K562 (cell line): ENCODE results near the gene UBXN2A. TPM values are rescaled to one million over a fixed set of nuclear protein-coding genes. Genes with fewer than 3 reads are reported as not detected.

Experiments used
- BRD9 ChIP-seq: fragments of 450-650 bp; IDR thresholded peaks from 2 replicates; pipeline ENCODE4 v1.6.1; 2018; ENCODE audit warnings: low read depth; ENCODE audit not compliant: partially characterized antibody
- DPF2 ChIP-seq: fragments of 450-650 bp; IDR thresholded peaks from 2 replicates; pipeline ENCODE4 v1.6.1; 2016
- FOXJ3 ChIP-seq: sonication (generic); formaldehyde crosslinking; IDR thresholded peaks from 2 replicates; pipeline ENCODE4 v1.4.0; 2020; ENCODE audit warnings: mild to moderate bottlenecking, missing genetic modification reagents
- FOXP1 ChIP-seq: sonication (generic); formaldehyde crosslinking; IDR thresholded peaks from 2 replicates; pipeline ENCODE4 v1.8.0; 2022; ENCODE audit warnings: mild to moderate bottlenecking, missing genetic modification reagents
- NCOA2 ChIP-seq, 2 experiments: fragments of 450-650 bp; IDR thresholded peaks; 2 replicates each; pipeline ENCODE4 v1.6.1; 2018; ENCODE audit warnings: mild to moderate bottlenecking in 2 of 2, moderate library complexity in 1 of 2; ENCODE audit not compliant: partially characterized antibody in 2 of 2
- NFIX ChIP-seq: fragments of 250-450 bp; sonication (Bioruptor Pico); IDR thresholded peaks from 2 replicates; pipeline ENCODE4 v1.4.0; 2020; ENCODE audit warnings: low read depth, mild to moderate bottlenecking, moderate library complexity
- RBFOX2 ChIP-seq: fragments of 200-400 bp; formaldehyde crosslinking; IDR thresholded peaks from 2 replicates; pipeline ENCODE4 v1.6.1; 2017; ENCODE audit warnings: low read depth, mild to moderate bottlenecking, low read length, moderate library complexity
- RNF2 ChIP-seq: sonication (generic); IDR thresholded peaks from 2 replicates; pipeline ENCODE4 v1.6.1; 2016
- RUNX1 ChIP-seq: sonication (generic); IDR thresholded peaks from 2 replicates; pipeline ENCODE4 v1.6.1; 2016; ENCODE audit warnings: antibody characterized with exemption, low read depth
- SP2 ChIP-seq: IDR thresholded peaks from 2 replicates; pipeline ENCODE4 v1.6.1; 2011; ENCODE audit warnings: mild to moderate bottlenecking, low read depth, low read length, moderate library complexity; ENCODE audit not compliant: poor library complexity, severe bottlenecking; ENCODE audit errors: extremely low read depth
- TRIM24 ChIP-seq, 2 experiments: fragments of 450-650 bp; IDR thresholded peaks; 2 replicates each; pipeline ENCODE4 v1.6.1; 2016
- TSC22D4 ChIP-seq: fragments of 450-650 bp; IDR thresholded peaks from 2 replicates; pipeline ENCODE4 v1.6.1; 2016; ENCODE audit warnings: missing genetic modification characterization, missing biosample characterization, control low read depth
- ZFP1 ChIP-seq: fragments of 450-650 bp; formaldehyde crosslinking; IDR thresholded peaks from 2 replicates; pipeline ENCODE4 v1.4.0; 2020; ENCODE audit warnings: mild to moderate bottlenecking, mixed read lengths
- ZNF197 ChIP-seq: fragments of 200-800 bp; sonication (Bioruptor generic); IDR thresholded peaks from 2 replicates; pipeline ENCODE4 v1.6.1; 2016; ENCODE audit warnings: low read depth, missing genetic modification characterization, missing compliant biosample characterization
- ZNF316 ChIP-seq: fragments of 450-650 bp; IDR thresholded peaks from 2 replicates; pipeline ENCODE4 v1.6.1; 2016
- ZNF551 ChIP-seq: fragments of 250-450 bp; sonication (Bioruptor Pico); IDR thresholded peaks from 2 replicates; pipeline ENCODE4 v1.5.0; 2021; ENCODE audit warnings: mild to moderate bottlenecking, moderate library complexity
- ZNF696 ChIP-seq: fragments of 250-450 bp; sonication (Bioruptor Pico); conservative IDR thresholded peaks from 2 replicates; pipeline ENCODE4 v1.4.0; 2020; ENCODE audit warnings: mild to moderate bottlenecking, moderate library complexity
- polyA plus RNA-seq, 8 experiments: library from polyadenylated mRNA; depleted of rRNA in 4 of 8; stranded (reverse) in 5 of 8; unstranded in 3 of 8; fragments of >200 nt; fragmentation: Nextera tagmentation in 2 of 8; fragmentation: Illumina TruSeq in 1 of 8; extraction: Ambion mirVana in 2 of 8; extraction: Trizol in 1 of 8; gene quantifications; 2 replicates each; pipeline versions ENCODE4 v1.2.1 to v1.2.3, GENCODE V29; 2011 to 2014; ENCODE audit warnings: inconsistent platforms in 1 of 8, missing spikeins in 1 of 8
- total RNA-seq, 7 experiments: library from RNA; depleted of rRNA in 6 of 7; stranded (reverse); fragments of >200 nt in 6 of 7; fragmentation: Illumina TruSeq in 2 of 7; extraction: Trizol in 2 of 7; gene quantifications; 2 replicates each; pipeline versions ENCODE4 v1.2.1 to v1.2.3, GENCODE V29; 2011 to 2021; ENCODE audit warnings: low replicate concordance in 1 of 7
- TF ChIP-seq, protein P1 (sequence below): sonication (generic); formaldehyde crosslinking; IDR thresholded peaks from 2 replicates; pipeline ENCODE4 v1.8.0; 2023; ENCODE audit warnings: missing genetic modification reagents, mild to moderate bottlenecking, borderline replicate concordance
- TF ChIP-seq, protein P2 (sequence below): fragments of 250-450 bp; sonication (Bioruptor Pico); IDR thresholded peaks from 2 replicates; pipeline ENCODE4 v1.4.0; 2020; ENCODE audit warnings: mild to moderate bottlenecking, moderate library complexity
- TF ChIP-seq, protein P3 (sequence below): fragments of 250-450 bp; sonication (Bioruptor Pico); IDR thresholded peaks from 2 replicates; pipeline ENCODE4 v1.6.1; 2021; ENCODE audit warnings: mild to moderate bottlenecking

The UBXN2A gene
- total and polyA plus RNA-seq, 9 of the 15 experiments (the other 6 are each of a cell fraction or from before 2014, with no cell fraction given): 3.4 to 25.6 (median 16.0) TPM

DNA sequence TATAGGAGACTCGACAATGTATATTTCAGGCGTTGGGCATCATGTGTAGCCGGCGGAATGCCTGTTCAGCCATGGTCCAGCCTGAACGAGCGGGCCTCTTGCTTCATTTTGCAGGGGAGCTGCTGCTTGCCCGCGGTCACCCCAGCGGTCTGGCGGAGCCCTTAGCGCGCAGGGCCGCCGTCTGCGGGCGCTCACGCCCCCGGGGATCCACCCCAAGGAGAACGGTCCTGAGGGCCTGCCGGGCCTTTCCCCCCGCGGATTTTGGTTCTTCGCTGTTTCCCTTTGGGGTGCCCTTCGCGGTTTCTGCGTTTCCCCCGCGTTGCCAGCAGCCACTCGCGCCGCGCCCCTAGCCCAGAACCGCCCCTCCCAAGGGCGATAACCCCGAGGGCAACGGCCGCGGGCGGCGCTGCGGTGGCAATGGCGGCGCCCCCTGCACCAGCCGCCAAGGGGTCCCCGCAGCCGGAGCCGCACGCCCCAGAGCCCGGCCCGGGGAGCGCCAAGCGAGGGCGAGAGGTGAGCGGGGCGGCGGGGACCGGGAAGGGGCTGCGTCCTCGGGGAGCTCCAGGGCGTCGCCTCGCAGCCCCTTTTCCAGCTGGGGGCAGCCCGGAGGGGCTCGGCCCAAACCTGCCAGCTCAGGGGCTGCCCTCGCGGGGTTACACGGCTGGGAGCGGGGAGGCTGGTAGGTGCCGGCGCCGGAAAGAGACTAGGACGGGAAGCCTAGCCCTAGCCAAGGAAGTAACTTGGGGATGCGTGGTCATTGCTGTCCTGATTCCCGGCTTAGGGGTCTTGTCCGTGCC, 69.6 kb downstream of the UBXN2A start, which contains the start of gene MFSD2B (continued):
- TF ChIP-seq NCOA2 (IDR thresholded peaks at IDR 0.05; ENCODE audit: partially characterized antibody in 2 of 2): no peak
- no peak for TF ChIP-seq FOXJ3 (CRISPR knock-in tag)
- TF ChIP-seq DPF2: no peak; the same call in 1 of the 2 replicates
- TF ChIP-seq ZNF696 (CRISPR knock-in tag): no peak
- peak; percentile 53; the same call in 1 of the 2 replicates for TF ChIP-seq RNF2
- TF ChIP-seq FOXP1 (CRISPR knock-in tag): no peak
- TF ChIP-seq, protein P1, sequence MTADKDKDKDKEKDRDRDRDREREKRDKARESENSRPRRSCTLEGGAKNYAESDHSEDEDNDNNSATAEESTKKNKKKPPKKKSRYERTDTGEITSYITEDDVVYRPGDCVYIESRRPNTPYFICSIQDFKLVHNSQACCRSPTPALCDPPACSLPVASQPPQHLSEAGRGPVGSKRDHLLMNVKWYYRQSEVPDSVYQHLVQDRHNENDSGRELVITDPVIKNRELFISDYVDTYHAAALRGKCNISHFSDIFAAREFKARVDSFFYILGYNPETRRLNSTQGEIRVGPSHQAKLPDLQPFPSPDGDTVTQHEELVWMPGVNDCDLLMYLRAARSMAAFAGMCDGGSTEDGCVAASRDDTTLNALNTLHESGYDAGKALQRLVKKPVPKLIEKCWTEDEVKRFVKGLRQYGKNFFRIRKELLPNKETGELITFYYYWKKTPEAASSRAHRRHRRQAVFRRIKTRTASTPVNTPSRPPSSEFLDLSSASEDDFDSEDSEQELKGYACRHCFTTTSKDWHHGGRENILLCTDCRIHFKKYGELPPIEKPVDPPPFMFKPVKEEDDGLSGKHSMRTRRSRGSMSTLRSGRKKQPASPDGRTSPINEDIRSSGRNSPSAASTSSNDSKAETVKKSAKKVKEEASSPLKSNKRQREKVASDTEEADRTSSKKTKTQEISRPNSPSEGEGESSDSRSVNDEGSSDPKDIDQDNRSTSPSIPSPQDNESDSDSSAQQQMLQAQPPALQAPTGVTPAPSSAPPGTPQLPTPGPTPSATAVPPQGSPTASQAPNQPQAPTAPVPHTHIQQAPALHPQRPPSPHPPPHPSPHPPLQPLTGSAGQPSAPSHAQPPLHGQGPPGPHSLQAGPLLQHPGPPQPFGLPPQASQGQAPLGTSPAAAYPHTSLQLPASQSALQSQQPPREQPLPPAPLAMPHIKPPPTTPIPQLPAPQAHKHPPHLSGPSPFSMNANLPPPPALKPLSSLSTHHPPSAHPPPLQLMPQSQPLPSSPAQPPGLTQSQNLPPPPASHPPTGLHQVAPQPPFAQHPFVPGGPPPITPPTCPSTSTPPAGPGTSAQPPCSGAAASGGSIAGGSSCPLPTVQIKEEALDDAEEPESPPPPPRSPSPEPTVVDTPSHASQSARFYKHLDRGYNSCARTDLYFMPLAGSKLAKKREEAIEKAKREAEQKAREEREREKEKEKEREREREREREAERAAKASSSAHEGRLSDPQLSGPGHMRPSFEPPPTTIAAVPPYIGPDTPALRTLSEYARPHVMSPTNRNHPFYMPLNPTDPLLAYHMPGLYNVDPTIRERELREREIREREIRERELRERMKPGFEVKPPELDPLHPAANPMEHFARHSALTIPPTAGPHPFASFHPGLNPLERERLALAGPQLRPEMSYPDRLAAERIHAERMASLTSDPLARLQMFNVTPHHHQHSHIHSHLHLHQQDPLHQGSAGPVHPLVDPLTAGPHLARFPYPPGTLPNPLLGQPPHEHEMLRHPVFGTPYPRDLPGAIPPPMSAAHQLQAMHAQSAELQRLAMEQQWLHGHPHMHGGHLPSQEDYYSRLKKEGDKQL (CRISPR knock-in tag): 0 out of 2 replicates have a peak, but pooled peaks have one; percentile 23
- no peak for TF ChIP-seq TSC22D4 (tag)
- TF ChIP-seq, protein P2, sequence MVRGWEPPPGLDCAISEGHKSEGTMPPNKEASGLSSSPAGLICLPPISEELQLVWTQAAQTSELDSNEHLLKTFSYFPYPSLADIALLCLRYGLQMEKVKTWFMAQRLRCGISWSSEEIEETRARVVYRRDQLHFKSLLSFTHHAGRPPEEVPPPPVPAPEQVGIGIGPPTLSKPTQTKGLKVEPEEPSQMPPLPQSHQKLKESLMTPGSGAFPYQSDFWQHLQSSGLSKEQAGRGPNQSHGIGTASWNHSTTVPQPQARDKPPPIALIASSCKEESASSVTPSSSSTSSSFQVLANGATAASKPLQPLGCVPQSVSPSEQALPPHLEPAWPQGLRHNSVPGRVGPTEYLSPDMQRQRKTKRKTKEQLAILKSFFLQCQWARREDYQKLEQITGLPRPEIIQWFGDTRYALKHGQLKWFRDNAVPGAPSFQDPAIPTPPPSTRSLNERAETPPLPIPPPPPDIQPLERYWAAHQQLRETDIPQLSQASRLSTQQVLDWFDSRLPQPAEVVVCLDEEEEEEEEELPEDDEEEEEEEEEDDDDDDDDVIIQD (CRISPR knock-in tag): no peak
- TF ChIP-seq TRIM24 (IDR thresholded peaks at IDR 0.05): 0 out of 4 replicates have a peak, but pooled peaks of 1 of the 2 experiments have one; percentile 4
- no peak for TF ChIP-seq SP2
- TF ChIP-seq, protein P3, sequence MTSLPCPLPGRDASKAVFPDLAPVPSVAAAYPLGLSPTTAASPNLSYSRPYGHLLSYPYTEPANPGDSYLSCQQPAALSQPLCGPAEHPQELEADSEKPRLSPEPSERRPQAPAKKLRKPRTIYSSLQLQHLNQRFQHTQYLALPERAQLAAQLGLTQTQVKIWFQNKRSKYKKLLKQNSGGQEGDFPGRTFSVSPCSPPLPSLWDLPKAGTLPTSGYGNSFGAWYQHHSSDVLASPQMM: no peak
- no peak for TF ChIP-seq ZNF551
- TF ChIP-seq RBFOX2: peak; percentile 83
- TF ChIP-seq ZNF316: no peak
- TF ChIP-seq NFIX: no peak
- TF ChIP-seq RUNX1: no peak
- no peak for TF ChIP-seq BRD9
- no peak for TF ChIP-seq ZFP1 (CRISPR knock-in tag)
- TF ChIP-seq ZNF197: no peak; the same call in 1 of the 2 replicates
